HG03469 (cell line): ENCODE measurements around the gene KCTD1.
A peak's percentile ranks its signal among the peaks of the same experiment; 100 is the strongest.

Source experiments
- ATAC-seq: cut with Tn5 transposase; IDR thresholded peaks from one replicate; pipeline ENCODE4 v1.9.1; 2021; ENCODE audit warnings: mild to moderate bottlenecking, moderate library complexity, moderate number of reproducible peaks; ENCODE audit not compliant: unreplicated experiment

KCTD1 gene

DNA sequence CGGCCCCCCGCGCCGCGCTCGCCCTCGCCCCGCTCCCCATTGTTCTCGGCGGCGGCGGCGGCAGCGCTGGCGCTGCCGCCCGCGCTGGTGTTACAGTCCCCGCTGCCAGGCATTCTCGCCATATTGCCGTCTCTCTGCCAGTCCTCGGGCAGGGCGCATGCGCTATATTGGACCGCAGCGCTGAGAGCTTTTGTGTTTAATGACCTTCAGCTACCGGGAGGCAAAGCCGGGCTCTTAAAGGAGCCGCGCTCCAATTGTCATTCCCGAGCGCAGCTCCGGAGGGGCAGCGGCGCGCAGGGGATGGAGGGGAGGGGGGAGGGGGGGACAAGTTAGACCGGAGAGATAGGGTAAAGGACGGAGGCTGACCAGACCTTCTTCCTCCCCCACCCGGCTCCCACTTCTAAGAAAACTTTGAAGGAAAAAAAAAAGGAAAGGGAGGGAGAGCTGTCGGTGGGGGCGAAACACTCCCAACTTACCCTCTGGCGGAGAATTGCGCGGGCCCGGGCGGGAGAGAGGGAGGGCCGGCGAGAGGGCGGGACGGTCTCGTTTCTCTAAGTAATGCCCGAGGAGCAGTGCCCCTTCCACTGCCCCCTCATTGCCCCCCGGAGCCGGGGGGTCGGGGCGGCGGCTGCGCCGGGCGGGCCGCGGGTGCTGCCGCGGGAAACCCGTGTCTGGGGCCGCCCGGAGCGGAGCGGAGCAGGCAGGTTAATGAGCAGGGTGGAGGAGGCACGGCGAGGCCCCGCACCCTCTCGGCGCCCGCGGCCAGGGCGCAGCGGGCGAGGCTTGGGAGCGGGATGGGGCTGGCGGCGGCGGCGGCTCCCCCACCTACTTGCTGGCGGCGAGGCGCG is at the start of gene KCTD1:
Gene KCTD1 (minus strand): TSS at position 139 of the 848 bp plus-strand sequence. CDS start 17 bp downstream, at position 122.
- ATAC-seq = peak; percentile 43

DNA sequence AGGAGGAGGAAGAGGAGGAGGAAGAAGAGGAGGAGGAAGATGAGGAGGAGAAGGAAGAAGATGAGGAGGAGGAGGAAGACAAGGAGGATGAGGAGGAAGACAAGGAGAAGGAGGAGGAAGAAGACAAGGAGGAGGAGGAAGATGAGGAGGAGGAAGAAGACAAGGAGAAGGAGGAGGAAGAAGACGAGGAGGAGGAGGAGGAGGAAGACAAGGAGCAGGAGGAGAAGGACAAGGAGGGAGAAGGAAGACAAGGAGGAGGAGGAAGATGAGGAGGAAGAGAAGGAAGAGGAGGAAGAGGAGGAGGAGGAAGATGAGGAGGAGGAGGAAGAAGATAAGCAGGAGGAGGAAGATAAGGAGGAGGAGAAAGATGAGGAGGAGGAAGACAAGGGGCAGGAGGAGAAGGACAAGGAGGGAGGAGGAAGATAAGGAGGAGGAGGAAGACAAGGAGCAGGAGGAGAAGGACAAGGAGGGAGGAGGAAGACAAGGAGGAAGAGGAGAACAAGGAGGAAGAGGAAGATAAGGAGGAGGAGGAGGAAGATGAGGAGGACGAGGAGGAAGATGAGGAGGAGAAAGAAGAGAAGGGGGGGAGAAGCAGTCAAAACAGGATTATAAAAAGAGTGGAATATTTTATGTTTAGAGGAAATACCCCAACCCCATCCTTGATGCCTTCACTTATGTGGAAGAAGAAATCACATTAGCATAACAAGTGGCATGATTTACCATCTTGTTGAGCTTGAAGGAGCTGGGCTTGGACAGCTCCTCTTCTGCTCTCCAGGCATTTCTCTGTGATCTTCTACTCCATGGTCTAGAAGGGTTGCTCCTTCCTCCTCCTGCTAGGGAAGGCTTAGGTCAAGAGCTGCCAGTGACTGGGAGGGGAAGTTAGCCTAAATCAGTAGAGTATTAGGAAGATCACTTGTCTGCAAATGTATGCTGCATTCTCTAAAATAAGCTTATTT is 45.3 kb upstream of the KCTD1 start:
- ATAC-seq = no peak

DNA sequence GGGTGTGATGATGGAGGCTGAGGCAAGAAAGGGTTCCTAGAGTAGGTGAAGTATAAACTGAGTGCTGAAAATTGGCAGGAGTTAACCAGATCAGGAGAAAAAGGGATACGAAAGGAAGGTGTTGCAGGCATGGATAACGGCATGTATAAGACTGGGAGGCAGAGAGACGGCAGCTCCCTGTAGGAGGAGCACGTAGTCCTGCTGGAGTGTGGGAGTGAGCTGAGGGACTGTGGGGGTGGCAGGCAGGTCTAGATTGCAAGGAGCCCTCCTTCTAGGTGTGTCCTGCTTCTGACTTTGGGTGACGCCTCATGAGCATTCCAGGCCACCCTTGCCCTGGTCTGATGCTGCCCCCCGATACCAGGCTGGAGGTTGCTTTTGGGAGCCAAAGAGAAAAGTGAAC is 36.4 kb upstream of the KCTD1 start:
- no peak for ATAC-seq

DNA sequence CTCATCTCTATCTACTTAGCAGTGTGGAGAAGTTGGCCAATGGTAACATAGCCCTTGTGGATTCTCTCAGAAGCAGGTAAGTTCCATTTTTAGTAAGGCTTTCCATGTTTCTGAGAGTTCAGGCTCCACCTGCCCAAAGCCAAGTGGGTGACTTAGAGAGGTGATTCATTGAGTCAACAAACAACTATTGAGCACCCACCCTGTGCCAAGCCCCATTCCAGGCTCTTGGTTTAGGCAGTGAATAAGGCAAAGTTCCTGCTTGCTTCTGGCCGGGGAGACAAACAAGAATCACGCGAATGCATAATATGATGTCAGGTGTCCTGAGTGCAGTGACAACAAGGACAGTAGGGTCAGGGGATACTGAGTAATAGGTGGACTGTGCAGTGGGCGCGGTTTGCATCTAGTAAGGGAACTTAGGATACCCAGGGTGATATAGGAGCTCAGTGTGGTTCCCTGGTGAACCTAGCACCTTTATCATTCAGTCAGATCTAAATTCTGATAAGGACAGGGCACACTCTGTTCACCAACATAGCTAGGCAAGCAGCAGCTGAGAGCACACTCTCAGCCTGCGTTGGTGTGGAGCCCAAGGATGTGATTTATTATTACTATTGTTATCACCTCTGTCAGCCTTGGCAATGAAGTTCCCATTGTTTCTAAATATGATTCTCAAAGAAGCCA is 31.7 kb upstream of the KCTD1 start:
- ATAC-seq = no peak

DNA sequence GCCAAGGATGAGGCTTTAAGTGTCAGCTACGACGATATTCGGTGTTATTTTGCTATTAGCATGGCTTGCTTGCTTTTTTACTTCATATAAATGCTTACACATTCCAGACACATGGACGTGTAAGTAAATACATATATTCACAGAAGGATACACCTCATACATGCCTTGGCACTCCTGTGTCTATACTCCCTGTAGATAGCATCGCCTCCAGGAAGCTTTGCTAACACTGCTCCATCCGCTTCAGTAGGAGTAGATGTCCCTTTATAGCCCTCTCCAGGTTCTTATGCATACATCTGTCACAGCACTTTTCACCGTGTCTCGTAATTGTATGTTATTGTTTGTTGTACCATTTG is 27.5 kb upstream of the KCTD1 start:
- no peak for ATAC-seq

DNA sequence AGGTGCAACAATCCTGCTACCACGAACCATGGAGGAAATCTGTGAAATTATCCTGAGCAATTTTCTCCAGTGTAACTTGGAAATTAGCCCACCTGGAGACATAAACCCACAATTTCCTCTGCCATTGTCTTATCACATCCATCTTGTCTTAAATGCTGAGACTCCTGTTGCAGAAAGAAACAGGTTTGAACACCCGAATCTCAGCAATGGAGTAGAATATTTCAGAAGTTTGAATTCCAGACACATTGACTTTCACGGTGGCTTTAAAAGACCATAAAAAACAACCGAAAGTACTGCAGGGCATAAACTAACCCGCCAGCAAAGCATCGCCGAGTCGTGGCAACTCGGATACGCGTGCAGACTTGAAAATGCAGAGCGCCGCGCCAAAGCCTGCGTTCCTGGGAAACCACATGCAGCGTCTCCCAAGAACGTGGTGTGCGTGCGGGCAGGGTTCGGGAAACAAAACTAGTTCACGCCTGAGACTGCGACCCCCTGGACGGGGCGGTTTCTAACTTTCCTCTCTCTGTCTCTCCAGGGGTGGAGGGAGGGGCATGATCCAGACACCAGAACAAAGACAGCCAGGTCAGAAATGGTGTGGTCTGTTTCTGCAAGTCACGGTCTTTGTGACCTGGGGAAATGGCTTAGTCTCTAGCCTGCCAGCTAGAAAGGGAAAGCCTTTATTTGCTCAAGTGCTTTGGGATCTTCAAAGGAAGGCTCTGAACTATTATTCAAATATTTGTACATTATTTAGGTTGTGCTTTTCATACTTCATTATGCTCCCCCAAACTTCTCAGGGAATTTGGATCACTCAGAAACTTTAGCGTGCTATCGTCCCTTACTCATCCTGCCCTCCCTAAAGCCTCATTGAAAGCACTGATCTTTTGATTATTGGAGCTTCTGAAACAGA is 26.9 kb upstream of the KCTD1 start:
- no peak for ATAC-seq

DNA sequence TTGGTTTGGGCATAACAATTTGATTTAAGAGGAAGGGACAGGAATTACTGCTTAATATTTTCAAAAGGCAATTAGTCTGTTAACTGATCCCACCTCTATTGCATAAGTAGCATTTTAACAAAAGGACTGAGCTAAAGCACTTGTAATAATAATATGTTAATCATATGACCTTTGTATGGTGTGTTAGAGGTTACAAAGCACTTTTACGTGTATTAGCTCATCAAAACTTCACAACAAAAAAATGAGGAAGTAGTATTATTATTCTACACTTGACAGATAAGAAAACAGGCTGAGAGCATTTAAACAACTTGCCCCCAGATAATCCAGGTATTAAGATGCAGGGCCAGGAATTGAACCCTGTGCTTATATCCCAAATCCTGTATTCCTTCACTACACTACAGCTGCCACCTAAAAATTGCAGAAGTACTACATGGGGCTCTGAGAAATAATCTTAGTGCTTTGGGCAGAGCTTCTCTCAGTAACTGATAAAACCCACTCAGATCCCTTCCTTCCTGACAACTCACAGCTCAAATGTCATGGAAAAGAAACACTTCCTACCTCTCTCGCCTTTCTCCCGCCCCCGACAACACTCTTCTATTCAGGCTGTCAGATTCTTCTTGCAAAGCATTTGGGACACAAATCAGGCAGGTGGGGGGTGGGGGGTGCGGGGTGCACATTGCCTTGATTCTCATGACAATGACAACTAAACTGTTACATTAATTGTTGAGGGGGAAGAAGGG is 20.7 kb upstream of the KCTD1 start:
- no peak for ATAC-seq

DNA sequence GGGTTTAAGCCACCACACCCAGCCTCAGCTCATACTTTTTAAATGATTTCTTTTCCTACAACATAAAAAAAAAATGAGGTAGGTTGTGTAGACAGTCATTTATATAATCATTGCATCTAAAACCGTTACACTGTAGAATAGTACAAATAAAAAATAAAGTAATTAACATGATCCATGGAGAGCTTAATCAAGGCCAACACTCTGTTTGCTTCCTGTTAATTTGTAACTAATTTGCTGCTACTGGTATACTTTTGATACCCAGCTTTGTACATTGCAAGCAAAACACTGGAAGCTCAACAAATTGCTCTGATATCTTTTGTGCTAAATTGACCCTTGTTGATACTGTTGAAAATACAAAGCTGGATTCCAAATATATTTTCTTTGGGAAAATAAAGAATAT is 20.2 kb upstream of the KCTD1 start:
- no peak for ATAC-seq

DNA sequence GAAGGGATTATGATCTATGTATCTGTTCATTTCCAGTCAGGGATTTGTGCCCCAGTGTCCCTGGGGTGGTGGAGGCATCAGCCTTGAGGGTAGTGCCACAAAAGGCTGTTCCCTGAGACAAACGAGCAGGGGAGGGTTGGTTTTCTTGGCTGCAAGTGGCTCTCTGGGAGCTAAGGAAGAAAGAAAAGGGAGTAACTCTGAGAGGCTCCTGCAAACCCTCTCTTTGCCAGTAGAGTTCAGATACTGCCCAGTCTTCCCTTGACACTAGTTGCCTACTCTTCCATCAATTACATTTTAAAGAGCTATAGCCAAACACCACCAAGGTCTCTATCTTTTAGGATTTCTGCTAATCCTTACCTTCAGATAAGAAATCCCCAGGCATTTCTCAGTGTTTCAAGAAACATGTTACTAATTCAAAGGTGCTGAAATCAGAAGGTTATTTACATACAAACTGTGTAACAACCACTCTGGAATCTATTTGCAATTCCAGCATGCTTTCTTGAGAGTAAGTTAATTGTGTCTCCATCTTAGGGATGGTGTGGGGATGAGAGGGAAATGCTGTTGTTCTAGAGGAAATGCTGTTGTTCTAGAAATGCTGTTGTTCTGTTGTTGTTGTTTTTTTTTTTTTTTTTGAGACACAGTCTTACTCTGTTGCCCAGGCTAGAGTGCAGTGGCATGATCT is 18.7 kb upstream of the KCTD1 start:
- ATAC-seq = no peak

DNA sequence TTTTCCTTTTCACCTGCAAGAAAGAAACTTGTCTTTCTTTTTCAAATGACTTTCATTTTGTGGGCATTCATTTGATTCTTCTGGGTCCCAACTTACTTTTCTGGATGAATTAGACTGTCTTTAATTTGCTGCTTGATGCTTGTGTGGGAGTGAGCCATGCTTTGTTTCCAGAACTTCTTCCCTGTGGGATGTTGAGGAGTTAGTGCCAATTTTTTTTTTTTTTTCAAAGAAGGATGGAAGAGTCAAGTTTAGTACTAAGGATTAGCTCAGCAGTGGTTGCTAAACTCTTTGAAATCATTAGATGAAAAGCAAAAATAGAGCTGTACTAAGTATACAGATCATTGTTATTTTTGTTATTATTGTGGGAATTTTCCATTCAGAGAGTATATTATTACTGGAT is 17.2 kb upstream of the KCTD1 start:
- no peak for ATAC-seq

DNA sequence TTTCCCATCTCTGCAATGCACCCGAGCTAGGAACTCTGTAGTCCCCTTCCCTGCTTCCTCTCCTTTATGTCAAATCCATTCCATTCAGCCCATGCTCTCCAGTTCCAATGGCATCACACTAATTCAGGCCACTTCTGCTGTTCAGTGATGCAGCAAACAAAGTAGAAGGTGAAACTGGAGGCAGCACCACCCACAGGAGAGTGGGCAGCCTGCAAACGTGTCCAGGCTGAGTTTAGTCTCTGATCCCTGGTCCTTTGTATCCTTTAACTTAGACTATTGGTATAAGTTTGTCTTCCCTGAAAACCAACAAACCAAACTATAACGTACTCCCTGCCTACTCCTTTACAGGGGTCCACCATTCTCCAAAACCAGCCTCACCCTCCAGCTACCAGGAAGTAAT is 14.7 kb upstream of the KCTD1 start:
- ATAC-seq = no peak

DNA sequence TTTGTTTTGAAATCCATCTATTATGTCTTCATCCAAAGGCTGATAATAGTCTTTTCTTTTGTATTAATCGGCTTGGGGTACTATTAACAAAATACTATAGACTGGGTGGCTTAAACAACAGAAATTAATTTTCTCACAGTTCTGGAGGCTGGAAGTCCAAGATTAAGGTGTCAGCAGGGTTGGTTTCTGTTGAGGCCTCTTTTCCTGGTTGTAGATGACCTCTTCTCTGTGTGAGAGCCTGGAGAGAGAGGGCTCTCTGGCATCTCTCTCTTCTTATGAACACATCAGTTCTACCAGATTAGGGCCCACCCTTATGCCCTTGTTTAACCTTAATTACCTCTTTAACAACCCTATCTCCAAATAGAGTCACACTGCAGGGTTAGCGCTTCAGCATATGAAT is 14.2 kb upstream of the KCTD1 start:
- no peak for ATAC-seq

DNA sequence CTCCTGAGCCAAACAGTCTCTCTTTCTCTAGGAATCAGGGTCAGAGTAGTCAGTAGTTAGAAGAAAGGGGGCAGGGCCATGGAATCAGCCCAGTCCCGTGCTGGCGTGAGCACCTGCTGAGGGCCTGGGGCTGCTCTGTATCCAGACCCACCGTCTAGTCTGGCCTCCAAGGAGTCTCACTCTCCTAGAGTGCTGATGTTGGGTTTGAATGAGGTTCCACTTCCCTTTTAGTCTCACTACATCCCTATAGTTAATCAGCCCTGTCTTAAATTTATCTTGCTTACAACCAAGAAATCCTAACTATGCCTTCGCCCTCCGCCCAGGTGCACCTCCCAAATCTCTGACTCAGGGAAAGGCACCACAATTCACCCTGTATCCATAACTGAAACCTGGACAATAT is 13.4 kb upstream of the KCTD1 start:
- ATAC-seq = no peak

DNA sequence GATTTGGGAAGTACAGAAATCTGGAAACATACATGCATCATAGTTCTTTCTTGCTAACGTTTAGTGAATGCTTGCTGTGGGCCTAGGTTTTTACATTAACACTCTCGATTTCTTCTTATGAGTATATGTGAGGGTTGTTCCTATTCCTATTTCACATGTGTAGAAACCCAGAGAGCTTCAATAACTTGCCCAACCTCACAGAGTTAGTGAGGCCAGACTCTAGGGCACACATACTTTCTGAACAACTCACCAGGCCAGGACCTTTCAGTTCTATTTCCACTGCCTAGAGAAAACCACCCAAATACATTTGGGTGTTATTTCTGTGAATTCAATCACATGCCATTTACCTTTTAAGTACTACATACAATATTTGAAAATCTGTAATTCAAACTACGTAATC is 8.2 kb upstream of the KCTD1 start:
- peak; percentile 92 for ATAC-seq

DNA sequence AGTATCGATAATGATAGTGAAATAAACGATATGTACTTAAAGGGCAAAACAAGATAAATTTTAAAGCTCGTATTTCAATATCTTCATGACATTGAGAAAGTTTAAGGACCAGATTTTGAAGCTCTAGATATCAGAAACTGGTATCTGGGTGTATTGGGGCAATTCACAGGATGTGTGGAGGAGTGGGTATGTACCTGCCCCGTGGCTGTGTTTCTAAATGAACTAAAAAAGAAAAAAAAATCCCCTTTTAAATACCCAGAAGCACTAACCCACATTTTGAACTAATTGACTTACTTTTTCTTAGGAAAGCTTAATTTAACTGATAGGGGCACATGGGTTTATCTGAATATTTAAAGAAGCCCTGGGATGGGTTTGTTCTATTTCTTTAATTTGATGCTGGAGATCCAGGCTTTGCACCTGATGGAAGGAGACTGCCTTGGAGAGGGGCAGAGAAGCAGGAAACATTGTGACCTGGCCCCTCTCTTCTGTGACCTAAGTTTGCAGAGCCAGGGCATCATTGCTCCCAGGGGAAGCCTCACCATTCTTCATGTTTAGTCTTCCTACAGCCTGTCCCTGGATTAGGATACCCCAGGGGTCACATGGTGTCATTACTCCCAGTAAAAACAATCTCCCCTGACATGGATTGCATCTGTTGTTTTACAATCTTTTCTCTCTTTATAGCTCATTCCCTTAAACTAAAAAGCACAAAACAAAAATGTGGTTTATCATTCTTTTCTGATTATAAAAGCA is 7.6 kb upstream of the KCTD1 start:
- no peak for ATAC-seq

DNA sequence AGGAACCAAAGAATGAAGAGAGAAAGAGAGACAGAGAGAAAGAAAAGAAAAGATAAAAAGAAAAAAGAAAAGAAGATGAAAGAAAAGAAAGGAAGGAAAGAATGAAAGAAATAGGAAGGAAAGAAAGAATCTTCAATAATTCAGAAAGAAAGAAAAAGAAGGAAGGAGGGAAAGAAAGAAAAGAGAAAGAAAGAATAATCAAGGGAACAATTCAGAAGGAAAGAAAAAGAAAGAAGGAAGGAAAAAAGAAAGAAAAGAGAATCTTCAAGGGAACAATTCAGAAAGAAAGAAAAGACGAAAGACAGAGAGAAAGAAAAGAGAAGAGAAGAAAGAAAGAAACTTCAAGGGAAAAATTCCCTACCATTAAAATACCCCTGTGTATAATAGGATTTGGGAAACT is 5.6 kb upstream of the KCTD1 start:
- ATAC-seq = no peak

DNA sequence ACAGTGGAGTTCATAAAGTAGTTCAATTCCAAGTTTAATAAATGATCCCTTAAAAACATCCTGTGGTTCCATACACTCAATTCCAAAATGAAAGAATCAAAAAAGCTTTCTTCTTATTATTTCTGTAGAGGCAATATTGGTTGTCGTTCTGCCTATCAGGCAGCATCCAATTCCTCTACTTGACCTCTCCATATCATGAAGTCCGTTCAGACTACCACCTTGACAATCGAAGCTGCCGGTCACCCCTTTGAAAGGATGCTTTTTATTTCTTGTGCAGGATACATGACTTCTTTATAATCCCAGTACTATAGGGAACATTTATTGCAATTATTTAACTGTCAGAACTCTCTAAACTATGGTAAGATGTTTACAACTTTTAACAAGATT is 3.3 kb upstream of the KCTD1 start:
- no peak for ATAC-seq

DNA sequence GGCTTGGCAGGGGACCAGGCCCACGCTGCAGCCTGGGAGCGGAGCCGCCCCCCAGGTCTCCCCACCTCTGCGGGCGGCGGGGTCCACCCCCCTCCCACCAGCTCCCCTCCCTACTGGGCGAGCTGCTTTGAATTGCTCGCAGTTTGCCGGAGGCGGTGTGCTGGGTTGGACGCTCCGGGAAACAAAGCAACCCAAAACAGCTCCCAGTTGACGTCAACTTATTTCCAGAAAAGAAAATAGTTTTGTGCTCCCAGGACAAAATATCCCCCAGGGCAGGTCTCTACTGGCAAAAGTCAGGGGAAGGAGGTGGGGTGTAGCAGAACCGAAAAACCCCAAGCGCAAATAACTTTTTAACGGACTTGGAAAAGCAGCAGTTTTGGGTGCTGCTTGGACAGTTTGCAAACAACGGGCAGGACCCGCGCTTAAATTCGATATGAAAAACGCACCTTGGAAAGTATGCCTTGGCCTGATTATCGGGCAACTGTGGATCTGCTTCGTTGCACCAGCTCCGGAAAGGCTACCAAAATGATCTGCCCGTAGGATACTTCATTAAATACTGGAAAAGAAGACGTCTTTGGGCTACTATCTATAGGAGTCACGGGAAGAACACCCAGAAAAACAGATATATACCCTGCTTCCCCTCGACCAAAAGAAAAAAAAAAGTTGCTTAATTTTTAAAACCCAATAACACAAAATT is 2.8 kb upstream of the KCTD1 start:
- ATAC-seq = no peak
